AG04449 (cell line): ENCODE data around the gene ENTPD5.
"Not testable (repeated sequence)": the region's sequence is repeated elsewhere in the genome, so short reads cannot be mapped to it uniquely, and the experiment has no call there.

ENCODE experiments used
- CTCF ChIA-PET: fragments of 350-600 bp; formaldehyde crosslinking; extraction: SDS; loops from one replicate; lab custom pipeline; 2021; ENCODE audit warnings: antibody characterized with exemption; lab: Yijun Ruan, JAX
- POLR2A ChIA-PET: fragments of 400-600, 350-600 bp; formaldehyde crosslinking; extraction: SDS; loops from one replicate; lab custom pipeline; 2020; ENCODE audit warnings: antibody characterized with exemption, inconsistent platforms; lab: Yijun Ruan, JAX
- DNase-seq: peaks from one replicate; pipeline ENCODE4 v3.0.0-alpha.2; 2010; ENCODE audit warnings: low read depth, low spot score
- H3K4me3 ChIP-seq: 2 replicates; pipeline ENCODE4 v1.5.1; 2011; ENCODE audit warnings: low read depth, mild to moderate bottlenecking, control low read depth, low read length
- TF ChIP-seq, protein P1 (sequence below): IDR thresholded peaks from one replicate; pipeline ENCODE4 v1.5.1; 2011; ENCODE audit warnings: mild to moderate bottlenecking, moderate library complexity, low read length, control low read depth, inconsistent platforms; ENCODE audit not compliant: insufficient read depth; ENCODE audit errors: missing control alignments

Gene ENTPD5

DNA sequence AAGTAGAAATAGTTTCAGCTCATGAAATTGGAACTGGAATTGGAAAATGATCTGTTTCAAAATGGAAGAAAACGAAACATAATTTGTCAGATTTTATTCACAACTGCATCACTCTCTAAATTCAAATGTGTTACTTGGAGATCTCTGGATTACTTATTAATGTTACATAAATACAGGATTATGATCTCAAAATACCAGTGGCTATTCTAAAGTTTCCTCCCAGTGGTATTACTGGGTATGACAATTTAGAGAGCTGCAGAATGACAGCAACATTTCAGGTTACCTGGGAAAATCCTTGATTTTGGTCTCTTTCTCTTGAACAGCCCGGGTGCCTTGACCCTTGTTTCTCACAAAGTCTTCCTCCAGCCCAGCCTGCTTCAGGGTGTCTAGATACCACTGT, 83.4 kb downstream of the ENTPD5 start:
- no peak for DNase-seq
- TF ChIP-seq, protein P1, sequence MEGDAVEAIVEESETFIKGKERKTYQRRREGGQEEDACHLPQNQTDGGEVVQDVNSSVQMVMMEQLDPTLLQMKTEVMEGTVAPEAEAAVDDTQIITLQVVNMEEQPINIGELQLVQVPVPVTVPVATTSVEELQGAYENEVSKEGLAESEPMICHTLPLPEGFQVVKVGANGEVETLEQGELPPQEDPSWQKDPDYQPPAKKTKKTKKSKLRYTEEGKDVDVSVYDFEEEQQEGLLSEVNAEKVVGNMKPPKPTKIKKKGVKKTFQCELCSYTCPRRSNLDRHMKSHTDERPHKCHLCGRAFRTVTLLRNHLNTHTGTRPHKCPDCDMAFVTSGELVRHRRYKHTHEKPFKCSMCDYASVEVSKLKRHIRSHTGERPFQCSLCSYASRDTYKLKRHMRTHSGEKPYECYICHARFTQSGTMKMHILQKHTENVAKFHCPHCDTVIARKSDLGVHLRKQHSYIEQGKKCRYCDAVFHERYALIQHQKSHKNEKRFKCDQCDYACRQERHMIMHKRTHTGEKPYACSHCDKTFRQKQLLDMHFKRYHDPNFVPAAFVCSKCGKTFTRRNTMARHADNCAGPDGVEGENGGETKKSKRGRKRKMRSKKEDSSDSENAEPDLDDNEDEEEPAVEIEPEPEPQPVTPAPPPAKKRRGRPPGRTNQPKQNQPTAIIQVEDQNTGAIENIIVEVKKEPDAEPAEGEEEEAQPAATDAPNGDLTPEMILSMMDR, result no peak
- H3K4me3 ChIP-seq, result no peak overlapping the region
- ChIA-PET CTCF (interaction anchor here (1.2 to 1.5 kb wide), 4 partner anchors 11 to 20 kb away, joined by 3 to 4 read pairs (median 3); no protein-coding TSS in a partner anchor), POLR2A (interaction anchor here (0.6 kb wide), 1 partner anchor 23 kb away, joined by 3 read pairs; no protein-coding TSS in a partner anchor)

DNA sequence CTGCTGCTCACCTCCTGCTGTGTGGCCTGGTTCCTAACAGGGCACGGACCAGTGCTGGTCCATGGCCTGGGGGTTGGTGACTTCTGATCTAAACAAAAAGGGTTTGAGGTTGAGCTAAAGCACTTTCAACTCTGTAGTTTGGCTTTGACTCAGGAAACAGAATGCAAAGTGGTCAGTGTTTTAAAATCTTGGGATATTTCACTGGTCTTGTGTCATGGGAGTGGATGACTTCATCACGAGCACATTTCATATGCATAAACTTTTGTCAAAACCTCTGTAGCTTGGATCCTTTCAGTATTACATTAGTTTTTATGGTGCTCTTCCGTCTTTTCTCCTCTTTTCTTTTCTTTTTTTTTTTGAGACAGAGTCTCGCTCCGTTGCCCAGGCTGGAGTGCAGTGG, 94.8 kb downstream of the ENTPD5 start:
- CTCF ChIA-PET, result no interaction called here

DNA sequence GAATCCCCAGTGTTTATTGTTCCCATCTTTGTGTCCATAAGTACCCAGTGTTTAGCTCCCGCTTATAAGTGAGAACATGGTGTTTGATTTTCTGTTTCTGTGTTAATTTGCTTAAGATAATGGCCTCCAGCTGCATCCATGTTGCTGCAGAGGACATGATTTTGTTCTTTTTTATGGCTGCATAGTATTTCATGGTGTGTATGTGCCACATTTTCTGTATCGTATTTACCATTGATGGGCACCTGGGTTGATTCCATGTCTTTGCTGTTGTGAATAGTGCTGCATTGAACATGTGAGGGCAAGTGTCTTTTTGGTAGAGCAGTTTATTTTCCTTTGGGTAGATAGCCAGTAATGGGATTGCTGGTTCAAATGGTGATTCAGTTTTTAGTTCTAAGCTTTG, 99.6 kb downstream of the ENTPD5 start:
- CTCF ChIA-PET, result interaction anchor here (1.0 kb wide), 1 partner anchor 16 kb away, joined by 3 read pairs; no protein-coding TSS in a partner anchor
- POLR2A ChIA-PET, DNase-seq, H3K4me3 ChIP-seq: not testable (repeated sequence)

More for the DNA sequence above, 94.8 kb downstream of the ENTPD5 start:
- POLR2A ChIA-PET, result interaction anchor here (0.6 kb wide), 1 partner anchor 22 kb away, joined by 3 read pairs; no protein-coding TSS in a partner anchor
- H3K4me3 ChIP-seq, result no peak overlapping the region
- no peak for DNase-seq
- TF ChIP-seq, protein P1, result no peak

DNA sequence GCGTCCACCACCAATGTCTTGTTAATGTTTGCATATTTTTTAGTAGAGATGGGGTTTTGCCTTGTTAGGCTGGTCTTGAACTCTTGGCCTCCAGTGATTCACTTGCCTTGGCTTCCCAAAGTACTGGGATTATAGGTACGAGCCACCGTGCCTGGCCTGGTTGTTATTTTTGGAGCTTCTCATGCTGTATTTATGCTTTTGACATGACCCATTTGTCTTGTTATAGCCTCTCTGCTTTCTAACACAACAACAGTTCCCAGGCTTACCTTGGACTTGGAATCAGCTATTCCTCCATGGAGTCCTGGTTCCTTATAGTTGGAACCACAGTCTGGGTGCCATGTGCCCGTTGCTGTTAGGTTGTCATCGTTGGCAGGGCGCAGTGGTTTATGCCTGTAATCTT, 102.8 kb downstream of the ENTPD5 start:
- TF ChIP-seq, protein P1, result no peak
- POLR2A ChIA-PET, result no interaction called here
- CTCF ChIA-PET, result interaction anchor here (1.2 to 1.8 kb wide), 2 partner anchors 19 to 124 kb away, joined by 4 to 6 read pairs; no protein-coding TSS in a partner anchor
- DNase-seq, result no peak
- no peak overlapping the region for H3K4me3 ChIP-seq

DNA sequence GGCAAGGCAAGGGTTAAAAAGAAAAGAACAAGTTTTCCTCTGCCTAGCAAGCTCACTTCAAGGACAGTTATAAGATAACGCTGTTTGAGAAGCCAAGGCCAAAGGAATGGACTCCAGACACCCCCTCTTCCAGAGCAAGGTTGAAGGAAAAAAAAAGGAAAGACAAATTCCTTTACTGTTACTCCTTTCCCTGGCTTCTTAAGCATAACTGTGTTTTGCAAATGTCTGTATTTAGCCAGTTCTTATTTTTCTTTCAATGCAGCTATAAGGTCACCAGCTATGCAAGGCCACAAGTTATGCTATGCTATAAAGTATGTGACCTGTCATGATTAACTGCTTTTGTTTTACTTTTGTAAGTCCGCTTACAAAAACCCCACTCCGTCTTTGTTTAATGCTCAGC, 105.8 kb downstream of the ENTPD5 start:
- ChIA-PET POLR2A (no interaction called here), CTCF (interaction anchor here (0.9 to 1.2 kb wide), 2 partner anchors 12 to 126 kb away, joined by 3 read pairs; no protein-coding TSS in a partner anchor)
- TF ChIP-seq, protein P1, result no peak
- H3K4me3 ChIP-seq, result no peak overlapping the region
- DNase-seq, result peak; percentile 31

DNA sequence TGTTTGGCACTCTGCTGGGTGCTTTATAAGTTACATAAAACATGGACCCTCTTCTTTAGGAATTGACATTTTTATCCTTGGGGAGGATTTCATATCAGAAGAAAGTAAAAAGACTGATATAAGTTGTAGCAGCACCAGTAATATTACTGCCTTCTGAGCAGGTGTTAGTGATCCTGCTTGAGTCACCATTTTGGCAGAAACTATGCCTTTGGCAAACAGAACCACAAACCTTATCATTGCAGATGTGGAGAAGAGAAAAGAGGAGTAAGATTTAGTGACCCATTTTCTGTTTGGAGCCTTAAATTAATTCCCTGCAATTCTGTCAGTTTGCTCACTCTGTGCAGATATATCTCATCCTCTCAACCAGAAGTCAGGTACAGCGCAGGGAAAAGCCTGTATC, 109.4 kb downstream of the ENTPD5 start:
- POLR2A ChIA-PET, result no interaction called here
- CTCF ChIA-PET, result no interaction called here

More for the DNA sequence above, 109.4 kb downstream of the ENTPD5 start:
- no peak for DNase-seq
- no peak overlapping the region for H3K4me3 ChIP-seq
- TF ChIP-seq, protein P1, result no peak
